Epithelial cell of esophagus (primary cell): ENCODE data around the gene PPFIBP1.

ENCODE experiments used
- DNase-seq: peaks from one replicate; pipeline ENCODE4 v3.0.0; 2010; ENCODE audit warnings: low read depth
- H3K4me3 ChIP-seq: 2 replicates; pipeline ENCODE4 v1.5.1; 2011; ENCODE audit warnings: mild to moderate bottlenecking, low read length, control low read depth
- CTCF ChIP-seq: IDR thresholded peaks from 2 replicates; pipeline ENCODE4 v1.5.1; 2011; ENCODE audit warnings: low read depth, mild to moderate bottlenecking, low read length, control low read depth, inconsistent platforms; ENCODE audit not compliant: insufficient read depth; ENCODE audit errors: missing control alignments

Gene PPFIBP1

GRCh38 chr12:27517961-27518665 is 5.9 kb upstream of the PPFIBP1 start:
- DNase-seq = no peak
- no peak overlapping the region for H3K4me3 ChIP-seq
- no peak for TF ChIP-seq CTCF

GRCh38 chr12:27521066-27521465 is 2.9 kb upstream of the PPFIBP1 start:
- no peak overlapping the region for H3K4me3 ChIP-seq
- no peak for TF ChIP-seq CTCF
- DNase-seq = no peak

GRCh38 chr12:27521981-27522380 is 2.0 kb upstream of the PPFIBP1 start:
- H3K4me3 ChIP-seq = no peak overlapping the region
- DNase-seq = no peak
- no peak for TF ChIP-seq CTCF

- no peak for TF ChIP-seq CTCF
- peak overlapping the region; percentile 87 for H3K4me3 ChIP-seq
- DNase-seq = no peak
These were observed 733 bp upstream of the PPFIBP1 start for GRCh38 chr12:27523305-27523641.

GRCh38 chr12:27524494-27524835 is 459 bp downstream of the PPFIBP1 start:
- DNase-seq = no peak
- peak overlapping the region; percentile 87 for H3K4me3 ChIP-seq
- TF ChIP-seq CTCF = no peak

- peak overlapping the region; percentile 87 for H3K4me3 ChIP-seq
- TF ChIP-seq CTCF = no peak
- peak; percentile 83 for DNase-seq
These were observed 1.1 kb downstream of the PPFIBP1 start for GRCh38 chr12:27524839-27525753.
